Mucosa of descending colon (tissue), 3 donors: ENCODE measurements around the gene HOXC6. TPM values are rescaled to one million over a fixed set of nuclear protein-coding genes. Genes with fewer than 3 reads are reported as not detected.
A peak's percentile ranks its signal among the peaks of the same experiment; 100 is the strongest.

Source experiments
- ATAC-seq: fragments of 200-7000 bp; cut with Tn5 transposase; one replicate; pipeline ENCODE4 v1.9.1; 2020; ENCODE audit warnings: mild to moderate bottlenecking, moderate library complexity
- DNase-seq, 3 donors: peaks; one replicate each; pipeline ENCODE4 v3.0.0-alpha.2; 2020
- H3K36me3 ChIP-seq: fragments of 200-600 bp; one replicate; pipeline ENCODE4 v1.8.0; 2021; ENCODE audit warnings: low read depth, mild to moderate bottlenecking
- H3K4me1 ChIP-seq: fragments of 200-600 bp; one replicate; pipeline ENCODE4 v1.8.0; 2021; ENCODE audit warnings: low read depth, mild to moderate bottlenecking
- H3K4me3 ChIP-seq: fragments of 200-600 bp; one replicate; pipeline ENCODE4 v1.8.0; 2021; ENCODE audit warnings: mild to moderate bottlenecking
- H3K9me3 ChIP-seq: fragments of 200-600 bp; one replicate; pipeline ENCODE4 v1.8.0; 2021; ENCODE audit warnings: mild to moderate bottlenecking
- CTCF ChIP-seq: fragments of 200-600 bp; IDR thresholded peaks from one replicate; pipeline ENCODE4 v1.8.0; 2022; ENCODE audit warnings: antibody characterized with exemption, mild to moderate bottlenecking
- intact Hi-C, 2 donors: fragments of 100-400 bp; cut with DNase I in 1 of 2; cut with micrococcal nuclease in 1 of 2; formaldehyde crosslinking; loops; one replicate each; pipeline versions ENCODE4 v1.11.0 to v1.11.1; 2022; cut with DNase I, micrococcal nuclease
- total RNA-seq, 3 donors: library from RNA; stranded (reverse); fragmentation: NEBNext Ultra II Directional in 2 of 3; extraction: Animal tissue kit (Norgen Biotek cat#: 25700) in 2 of 3; gene quantifications; one replicate each; pipeline versions ENCODE4 v1.2.1 to v1.2.4, GENCODE V29; 2021 to 2023
- donor health status: DM: no; HTN: no; CAD: no; lungs with moderate emphysema.
- donor health status: DM: no; HTN: no; CAD: no.
- donor health status: DM: no; HTN: yes; CAD: no.

Gene HOXC6
- total RNA-seq, 3 donors from 2014 or later, result 0.22 to 0.32 TPM; not detected in 1

GRCh38 chr12:54032627-54033100, 4.4 kb downstream of the HOXC6 start, which contains the start of gene HOXC5:
Gene HOXC5 (plus strand): TSS chr12:54033050. CDS start chr12:54033123, 73 bp downstream.
- no peak within 1 kb of the TSS for H3K4me3 ChIP-seq
- peaks cover 8% of the 10 kb centered on the region for H3K4me1 ChIP-seq
- no peaks in the 10 kb centered on the region for H3K36me3 ChIP-seq
- peak; percentile 71 for ATAC-seq
- intact Hi-C loops, result no loop called here
- no peaks in the 10 kb centered on the region for H3K9me3 ChIP-seq
- peak; percentile 74 for TF ChIP-seq CTCF
- peak; percentile 60 to 73 (median 64) for DNase-seq

GRCh38 chr12:54033106-54033979, 5.1 kb downstream of the HOXC6 start:
- Histone ChIP-seq H3K9me3 (no peaks in the 10 kb centered on the region), H3K4me3 (no peak overlapping the region), H3K4me1 (peaks cover 8% of the 10 kb centered on the region), H3K36me3 (no peaks in the 10 kb centered on the region)
- peak; percentile 39 for ATAC-seq
- intact Hi-C loops, result no loop called here
- TF ChIP-seq CTCF, result no peak
- peak in 1 of 3 donors; percentile 55 for DNase-seq

- H3K9me3 ChIP-seq, result no peaks in the 10 kb centered on the region
- TF ChIP-seq CTCF, result no peak
- ATAC-seq, result no peak
- no peak overlapping the region for H3K4me3 ChIP-seq
- DNase-seq, result no peak
- peaks cover 8% of the 10 kb centered on the region for H3K4me1 ChIP-seq
- intact Hi-C loops, result no loop called here
- no peaks in the 10 kb centered on the region for H3K36me3 ChIP-seq
Measured at GRCh38 chr12:54033980-54034784, 5.9 kb downstream of the HOXC6 start.

GRCh38 chr12:54034785-54035310, 6.6 kb downstream of the HOXC6 start:
- intact Hi-C loops, result no loop called here
- no peak for DNase-seq
- Histone ChIP-seq H3K4me3 (no peak overlapping the region), H3K9me3 (no peaks in the 10 kb centered on the region), H3K36me3 (no peaks in the 10 kb centered on the region), H3K4me1 (peaks cover 8% of the 10 kb centered on the region)
- ATAC-seq, result no peak
- TF ChIP-seq CTCF, result no peak

GRCh38 chr12:54035568-54036264, 7.5 kb downstream of the HOXC6 start:
- no peak for DNase-seq

More at GRCh38 chr12:54035568-54036264, 7.5 kb downstream of the HOXC6 start:
- intact Hi-C loops, result no loop called here
- ATAC-seq, result no peak
- H3K4me3 ChIP-seq, result no peak overlapping the region
- no peaks in the 10 kb centered on the region for H3K36me3 ChIP-seq
- TF ChIP-seq CTCF, result no peak
- H3K9me3 ChIP-seq, result no peaks in the 10 kb centered on the region
- peaks cover 8% of the 10 kb centered on the region for H3K4me1 ChIP-seq
